ENCODE measurements around the gene RANBP3.
A peak's percentile ranks its signal among the peaks of the same experiment; 100 is the strongest.
"Not testable (repeated sequence)": the region's sequence is repeated elsewhere in the genome, so short reads cannot be mapped to it uniquely, and the experiment has no call there.

Gene RANBP3, protein sequence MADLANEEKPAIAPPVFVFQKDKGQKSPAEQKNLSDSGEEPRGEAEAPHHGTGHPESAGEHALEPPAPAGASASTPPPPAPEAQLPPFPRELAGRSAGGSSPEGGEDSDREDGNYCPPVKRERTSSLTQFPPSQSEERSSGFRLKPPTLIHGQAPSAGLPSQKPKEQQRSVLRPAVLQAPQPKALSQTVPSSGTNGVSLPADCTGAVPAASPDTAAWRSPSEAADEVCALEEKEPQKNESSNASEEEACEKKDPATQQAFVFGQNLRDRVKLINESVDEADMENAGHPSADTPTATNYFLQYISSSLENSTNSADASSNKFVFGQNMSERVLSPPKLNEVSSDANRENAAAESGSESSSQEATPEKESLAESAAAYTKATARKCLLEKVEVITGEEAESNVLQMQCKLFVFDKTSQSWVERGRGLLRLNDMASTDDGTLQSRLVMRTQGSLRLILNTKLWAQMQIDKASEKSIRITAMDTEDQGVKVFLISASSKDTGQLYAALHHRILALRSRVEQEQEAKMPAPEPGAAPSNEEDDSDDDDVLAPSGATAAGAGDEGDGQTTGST

DNA sequence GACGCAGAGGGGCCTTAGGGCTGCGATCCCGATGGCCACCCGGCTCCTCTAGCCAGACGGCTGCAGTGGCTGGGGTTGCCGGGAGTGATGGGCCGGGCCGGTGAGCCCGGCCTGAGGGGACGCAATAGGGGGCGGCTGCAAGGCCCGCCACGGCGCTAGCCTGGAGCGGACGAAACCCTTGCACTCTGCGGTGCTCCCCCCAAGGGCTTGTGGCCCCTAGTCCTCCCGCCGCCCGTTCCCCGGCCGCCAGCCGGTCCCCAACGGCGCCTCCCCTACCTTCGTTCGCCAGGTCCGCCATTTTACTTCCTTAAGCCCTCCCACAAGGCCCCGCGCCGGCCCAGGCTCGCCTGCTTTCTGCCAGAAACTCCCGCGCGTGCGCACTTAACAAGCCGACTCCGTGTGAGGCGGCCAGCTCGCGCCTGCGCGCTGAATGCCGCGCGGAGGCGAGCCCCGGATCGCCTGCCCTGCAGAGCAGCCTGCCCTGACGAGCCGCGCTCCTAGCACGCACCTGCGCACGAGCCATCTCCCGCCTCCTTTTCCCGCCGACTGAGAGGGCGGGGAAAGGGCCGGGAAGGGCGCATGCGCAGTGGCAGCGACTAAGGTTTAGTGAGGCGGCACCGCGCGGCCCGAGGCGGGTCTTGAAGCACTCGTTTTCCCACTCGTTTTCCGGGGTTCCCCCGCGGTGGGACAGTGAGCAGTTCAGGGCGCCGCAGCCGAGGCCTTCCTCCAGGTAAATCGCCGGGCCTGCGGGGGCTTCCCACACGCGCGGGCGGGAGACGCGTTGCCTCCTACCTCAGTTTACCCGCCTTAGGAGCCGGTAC is at the start of gene RANBP3:
TSS of gene RANBP3 (minus strand) at position 356 of the 821 bp plus-strand sequence. CDS start at position 298, 58 bp downstream.
- peak; percentile 78 to 87 for DNase-seq

DNA sequence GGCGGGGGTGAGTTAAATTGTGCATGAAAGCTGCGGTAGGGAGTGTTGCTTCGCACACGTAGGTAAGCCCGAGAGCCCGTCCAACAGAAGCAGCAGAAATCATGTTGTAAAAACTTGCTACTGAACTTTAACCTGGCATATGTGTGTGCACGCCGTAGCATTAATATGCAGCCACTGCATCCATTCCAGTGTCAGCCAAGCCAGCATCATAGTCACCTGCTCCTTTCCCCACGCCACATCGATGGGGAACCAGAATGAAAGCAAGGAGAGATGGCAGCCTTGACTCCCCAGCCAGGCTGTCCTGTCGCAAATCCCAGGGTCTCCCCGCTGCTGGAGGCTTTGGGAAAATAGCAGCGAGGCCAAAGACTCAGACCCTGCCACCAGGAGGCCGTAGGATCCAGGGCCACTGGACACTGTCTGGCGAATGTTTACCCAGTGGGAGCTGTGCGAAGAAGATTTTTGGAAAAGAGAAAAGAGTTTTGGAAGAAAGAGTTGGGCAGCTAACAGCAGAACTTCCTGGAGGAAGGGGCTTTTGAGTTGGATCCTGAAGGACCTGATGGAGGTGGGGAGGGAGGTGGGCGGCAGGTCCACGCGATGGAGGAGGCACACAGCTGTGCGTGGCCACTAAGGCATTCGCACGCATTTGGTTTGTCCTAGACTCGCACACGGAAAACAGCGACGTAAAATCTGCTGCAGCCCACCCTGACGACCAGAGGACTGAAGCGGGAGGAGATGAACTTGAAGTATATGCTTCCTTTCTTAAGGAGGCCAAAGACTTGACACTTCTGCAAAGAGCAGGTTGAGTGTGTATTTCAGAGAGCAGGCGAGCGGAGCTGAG is 48.7 kb upstream of the RANBP3 start:
- DNase-seq = no peak

DNA sequence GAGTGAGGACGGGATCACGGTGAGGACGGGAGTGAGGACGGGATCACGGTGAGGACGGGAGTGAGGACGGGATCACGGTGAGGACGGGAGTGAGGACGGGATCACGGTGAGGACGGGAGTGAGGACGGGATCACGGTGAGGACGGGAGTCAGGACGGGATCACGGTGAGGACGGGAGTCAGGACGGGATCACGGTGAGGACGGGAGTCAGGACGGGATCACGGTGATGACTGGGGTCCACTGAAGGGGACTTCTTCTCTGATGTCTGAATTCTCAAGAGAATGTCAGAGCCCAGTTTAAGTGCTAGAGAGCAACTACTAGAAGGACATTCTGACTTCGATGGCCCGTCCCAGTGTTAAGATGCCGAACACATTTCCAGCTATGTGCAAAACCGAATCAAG is 46.8 kb upstream of the RANBP3 start:
- not testable (repeated sequence) for DNase-seq

DNA sequence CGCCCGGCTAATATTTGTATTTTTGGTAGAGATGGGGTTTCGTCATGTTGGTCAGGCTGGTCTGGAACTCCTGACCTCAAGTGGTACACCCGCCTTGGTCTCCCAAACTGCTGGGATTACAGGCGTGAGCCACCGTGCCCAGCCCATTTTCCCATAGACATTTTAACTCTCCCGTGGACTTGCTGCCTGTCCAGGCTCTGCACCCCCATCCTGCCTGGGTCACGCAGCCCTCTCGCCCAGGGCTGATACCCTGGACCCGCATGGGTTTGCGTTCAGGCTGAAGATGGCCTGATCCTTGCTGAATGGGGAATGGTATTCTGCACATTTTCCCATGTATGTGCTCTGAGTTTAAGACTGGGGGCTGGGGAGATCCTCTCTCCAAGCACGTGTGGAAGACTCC is 46.0 kb upstream of the RANBP3 start:
- DNase-seq = no peak

DNA sequence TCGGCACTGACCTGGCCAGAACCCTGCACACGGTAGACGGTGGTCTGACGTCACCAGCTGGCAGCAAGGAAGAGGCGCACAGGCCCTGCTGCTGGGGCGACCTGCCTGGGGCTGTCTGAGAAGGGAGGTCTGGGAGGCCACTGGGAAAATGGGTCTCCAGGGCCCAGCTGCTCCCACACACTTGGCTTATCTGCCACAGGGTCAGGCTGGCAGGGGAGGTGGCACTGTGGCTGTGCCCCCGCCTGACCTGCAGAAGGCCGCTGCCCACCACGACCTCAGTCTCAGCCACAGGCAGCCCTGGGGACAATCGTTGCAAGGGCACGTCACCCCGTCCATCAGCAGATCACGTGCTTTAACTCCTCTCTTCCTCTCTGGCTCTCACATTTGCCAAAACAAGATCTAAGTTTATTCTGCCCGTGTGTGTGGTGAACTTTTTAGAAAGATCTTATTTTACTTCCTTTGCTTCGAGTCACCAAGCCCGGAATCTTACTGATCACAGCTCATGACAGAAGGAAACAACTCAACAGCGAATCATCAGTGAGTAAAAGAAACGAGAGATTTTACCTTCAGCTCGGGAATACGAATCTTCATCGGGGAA is 45.2 kb upstream of the RANBP3 start:
- no peak for DNase-seq

DNA sequence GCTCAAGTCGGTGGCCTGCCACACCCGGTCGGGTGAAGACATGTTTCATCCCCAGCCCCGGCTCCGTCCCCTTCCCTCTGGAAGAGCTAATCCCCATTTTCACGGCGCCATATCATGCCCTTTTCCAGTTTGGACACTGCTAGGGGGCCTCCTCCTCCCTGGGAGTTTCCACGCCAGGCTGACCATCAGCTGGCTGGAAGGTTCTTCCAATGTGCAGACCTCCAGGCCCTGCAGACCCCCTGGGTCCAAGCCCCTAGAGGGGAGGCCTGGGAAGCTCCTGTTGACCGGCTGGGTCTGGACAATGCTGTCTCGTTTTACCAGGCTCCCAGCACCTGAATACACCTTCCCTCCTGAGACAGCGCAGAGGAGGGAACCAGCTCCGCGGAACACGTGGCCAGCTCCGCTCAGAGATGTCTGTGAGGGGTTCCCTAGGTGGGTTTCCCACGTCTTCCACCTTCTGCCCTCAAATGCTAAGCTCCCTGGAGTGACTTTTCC is 44.7 kb upstream of the RANBP3 start:
- DNase-seq = no peak

DNA sequence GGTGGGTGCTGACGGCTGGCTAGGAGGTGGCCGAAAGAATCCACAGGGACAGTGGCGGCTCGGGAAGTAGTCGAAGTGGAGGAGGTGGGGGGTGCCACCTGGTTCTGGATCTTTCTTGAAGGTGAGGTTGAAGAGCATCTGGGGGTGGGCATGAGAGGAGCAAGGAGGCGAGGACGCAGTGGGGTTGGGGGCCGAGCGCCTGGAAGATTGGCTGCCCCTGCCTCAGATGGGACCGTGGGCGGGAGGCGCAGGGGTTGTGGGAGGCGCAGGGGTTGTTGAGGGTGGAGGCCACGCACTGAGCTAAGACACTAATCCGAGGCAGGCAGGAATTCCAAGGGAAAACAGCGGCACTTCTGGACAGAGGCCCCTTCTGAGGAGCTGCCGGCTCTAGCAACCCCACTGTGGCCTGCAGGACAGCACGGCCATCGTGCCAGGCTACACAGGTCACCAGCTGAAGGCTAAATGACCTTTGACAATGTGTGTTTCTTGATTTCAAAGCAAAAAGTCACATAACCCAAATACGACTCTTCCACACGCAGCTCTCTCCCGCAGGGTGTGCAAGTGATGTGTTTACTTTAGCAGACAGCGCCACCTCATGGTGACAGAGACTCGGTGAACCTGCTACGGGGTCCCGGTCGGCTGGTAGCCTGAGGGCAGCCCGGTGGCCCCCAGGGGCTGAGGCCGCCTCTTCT is 44.1 kb upstream of the RANBP3 start:
- DNase-seq = no peak

DNA sequence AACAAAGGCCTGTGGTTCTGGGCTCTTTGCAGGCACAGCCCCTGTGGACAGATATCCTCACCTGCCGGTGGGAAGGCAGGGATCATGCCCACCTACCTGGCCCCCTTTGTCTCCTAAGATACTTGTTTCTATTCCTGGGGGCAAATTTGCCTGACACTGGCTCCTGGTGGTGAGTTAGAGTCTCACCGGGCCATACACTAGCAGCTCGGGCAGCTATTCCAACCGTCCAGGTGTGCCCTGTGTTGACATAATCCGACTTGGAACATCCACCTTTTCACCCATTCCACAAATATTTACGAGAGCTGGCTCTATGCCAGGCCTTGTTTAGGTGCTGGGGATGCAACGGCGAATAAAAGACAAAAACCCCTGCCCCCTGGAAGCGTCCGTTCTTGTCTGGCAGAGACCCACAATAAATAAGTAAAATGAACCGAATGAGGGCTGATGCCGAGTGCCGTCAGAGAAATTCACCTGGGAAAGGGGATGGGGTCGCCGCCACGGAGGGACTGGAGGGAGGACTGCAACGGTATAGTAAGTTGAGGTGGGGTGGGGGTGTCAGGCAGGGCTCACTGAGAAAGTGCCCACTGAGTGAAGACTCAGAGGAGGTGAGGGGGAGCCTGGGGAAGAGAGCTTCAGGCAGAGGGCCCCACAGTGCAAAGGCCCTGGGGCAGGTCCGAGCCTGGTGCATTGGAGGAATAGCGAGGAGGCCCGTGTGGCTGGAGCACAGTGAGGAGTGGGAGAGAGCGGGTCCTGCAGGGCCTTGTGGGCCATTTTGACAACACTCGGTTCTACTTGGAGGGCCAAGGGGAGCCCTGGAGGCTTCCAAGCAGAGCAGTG is 43.2 kb upstream of the RANBP3 start:
- no peak for DNase-seq

DNA sequence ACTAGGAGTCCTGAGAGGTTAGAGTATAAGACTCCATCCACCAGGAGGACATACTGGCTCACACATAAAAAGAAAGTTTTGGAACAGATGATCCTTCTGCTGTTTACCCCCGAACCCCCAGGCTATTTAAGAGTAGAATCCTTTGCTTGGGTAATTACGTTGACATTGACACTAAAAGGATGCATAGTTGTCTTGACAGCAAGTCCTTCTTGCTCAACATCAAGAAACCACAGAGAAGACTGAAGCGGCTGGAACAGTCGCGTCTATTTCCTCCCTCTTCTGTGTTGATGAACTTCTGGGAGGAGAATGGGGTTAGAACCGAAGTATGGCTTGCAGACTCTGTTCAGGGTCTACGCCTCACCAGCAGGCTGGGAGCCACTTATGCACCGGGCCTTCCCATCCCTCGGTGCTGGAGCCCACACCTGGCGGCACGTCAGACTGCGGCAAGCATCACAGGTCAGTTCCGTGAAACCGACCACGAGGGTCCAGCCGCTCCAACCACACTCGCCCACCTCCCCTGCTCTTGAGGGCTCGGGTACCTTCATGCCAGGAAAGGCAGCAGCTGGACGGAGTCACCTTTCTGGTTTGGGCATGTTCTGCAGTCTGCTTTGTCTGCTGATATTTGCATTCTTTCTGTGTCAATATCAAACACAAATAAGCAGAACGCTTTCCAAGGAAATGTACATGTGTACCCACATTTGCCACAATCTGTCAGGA is 42.4 kb upstream of the RANBP3 start:
- DNase-seq = no peak

DNA sequence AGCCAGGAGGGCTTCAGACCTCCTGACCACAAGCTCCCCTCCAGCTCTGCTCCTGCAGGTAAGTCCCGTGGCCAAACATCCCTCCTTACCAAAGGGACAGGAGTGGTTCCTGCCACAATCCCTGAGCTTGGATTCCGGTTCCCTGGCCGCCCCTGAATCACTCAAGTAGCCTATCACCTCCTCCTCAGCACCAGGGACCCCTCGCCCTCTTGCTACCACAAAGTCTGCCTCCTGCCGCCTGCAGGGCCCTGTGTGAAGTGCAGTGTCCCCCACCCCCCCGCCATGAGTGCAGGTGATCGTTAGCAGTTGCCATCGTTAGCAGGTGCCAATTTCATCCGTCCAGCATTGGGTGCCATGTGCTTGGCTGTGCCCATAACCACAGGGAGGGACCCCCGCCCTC is 40.8 kb upstream of the RANBP3 start:
- DNase-seq = no peak

DNA sequence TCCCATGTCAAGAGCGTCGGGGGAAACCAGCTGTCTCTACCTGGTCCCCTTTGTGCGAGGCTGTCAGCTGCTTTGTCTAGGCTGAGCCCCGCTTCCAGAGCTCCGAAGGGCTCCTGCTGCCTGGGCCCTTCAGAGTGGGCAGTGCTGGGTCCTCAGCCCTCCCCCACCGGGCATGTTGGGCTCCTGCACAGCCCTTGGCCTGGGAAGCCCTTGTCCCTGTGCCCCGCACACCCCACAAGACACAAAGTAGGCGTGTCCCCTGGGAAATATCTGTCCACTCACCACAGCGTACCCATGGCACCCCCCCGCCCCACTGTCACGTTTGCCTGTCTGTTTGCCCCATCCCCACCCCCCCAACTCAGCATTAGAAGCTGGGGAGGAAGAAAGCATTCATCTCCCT is 39.6 kb upstream of the RANBP3 start:
- no peak for DNase-seq

DNA sequence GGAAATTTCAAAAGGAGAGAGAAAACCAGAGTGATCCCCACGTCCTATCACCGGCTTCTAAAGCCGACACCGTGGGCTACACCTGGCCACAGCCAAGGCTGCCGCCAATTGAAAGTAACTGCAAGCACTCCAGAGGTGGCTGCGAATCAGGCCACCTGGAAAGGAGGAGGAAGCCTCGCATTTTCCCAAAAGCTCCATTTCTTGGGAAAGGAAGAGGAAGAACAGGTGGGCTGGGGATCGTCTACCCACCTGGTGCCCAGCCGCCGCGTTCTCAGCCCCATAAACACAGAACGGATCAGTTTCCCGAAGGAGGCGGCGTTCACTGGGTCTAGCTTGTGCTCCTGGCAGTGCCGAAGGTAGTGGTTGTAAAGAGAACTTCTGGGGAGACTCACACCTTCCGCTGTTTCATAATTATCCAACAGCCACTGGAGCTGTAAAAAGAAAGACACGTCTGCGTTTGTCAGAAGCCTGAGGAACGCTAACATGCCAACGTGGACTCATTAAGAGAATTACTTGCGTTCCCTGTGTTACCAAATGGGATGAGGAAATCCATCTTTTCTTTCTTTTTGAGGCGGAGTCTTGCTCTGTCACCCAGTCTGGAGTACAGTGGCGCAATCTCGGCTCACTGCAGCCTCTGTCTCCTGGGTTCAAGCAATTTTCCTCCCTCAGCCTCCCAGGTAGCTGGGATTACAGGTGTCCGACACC is 38.1 kb upstream of the RANBP3 start:
- DNase-seq = no peak

DNA sequence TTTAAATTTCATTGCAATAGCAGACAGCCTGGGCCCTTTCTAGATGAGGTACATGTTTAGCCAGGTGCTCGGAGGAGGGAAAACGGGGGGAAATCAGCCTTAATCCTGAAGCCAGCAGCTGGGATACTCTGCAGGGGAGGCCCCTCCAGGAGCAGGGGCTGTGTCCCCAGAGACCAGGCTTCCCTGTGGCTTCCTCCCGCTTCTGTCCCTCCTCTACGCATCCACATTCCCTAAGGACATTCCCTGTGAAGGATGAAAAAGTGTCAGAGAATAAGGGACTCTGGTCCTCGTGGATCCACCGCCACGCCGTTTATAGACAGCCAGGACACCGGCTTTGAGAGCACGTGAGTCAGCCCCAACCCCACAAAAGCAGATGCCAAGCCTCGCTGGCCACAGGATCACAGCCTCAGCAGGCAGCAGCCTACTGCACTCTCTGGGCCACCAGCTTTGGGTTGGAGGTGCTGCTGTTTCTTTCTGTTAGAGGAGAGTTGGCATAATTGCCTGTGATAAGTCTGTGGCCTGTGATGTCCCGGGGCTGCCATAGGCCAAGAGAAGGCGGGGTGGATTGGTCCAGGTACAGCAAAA is 36.7 kb upstream of the RANBP3 start:
- no peak for DNase-seq

DNA sequence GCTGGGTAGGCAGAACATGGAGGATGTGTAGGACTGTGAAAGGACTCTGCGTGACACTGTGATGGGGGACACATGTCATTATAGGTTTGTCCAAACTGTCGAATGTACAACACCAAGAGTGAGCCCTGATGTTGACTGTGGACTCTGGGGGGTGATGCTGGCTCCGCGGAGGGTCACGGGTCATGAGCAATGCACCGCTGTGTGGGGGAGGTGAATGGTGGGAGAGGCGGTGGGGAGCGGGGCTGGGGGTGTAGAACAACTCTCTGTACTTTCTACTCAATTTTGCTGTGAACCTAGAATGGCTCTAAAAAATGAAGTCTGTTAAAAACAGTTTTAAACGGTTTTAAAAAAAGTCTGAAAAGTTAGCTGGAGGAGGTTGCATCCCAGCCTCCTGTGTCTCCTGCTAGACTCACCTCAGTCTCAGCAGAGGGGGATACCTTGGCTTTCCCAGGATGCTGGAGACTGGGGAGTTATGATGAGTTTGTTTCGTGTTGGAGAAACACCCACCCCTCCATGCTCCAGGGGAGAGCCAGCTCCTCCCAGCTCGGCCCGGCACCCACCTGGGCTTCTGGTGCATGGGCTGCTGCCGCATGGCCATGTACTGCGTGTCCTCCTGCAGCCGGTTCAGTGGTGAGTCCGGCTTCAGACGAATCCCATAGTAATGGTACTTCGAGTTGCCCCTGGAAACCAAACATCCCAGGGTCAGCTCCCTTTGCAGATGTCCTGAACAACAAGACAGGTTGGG is 34.7 kb upstream of the RANBP3 start:
- no peak for DNase-seq

DNA sequence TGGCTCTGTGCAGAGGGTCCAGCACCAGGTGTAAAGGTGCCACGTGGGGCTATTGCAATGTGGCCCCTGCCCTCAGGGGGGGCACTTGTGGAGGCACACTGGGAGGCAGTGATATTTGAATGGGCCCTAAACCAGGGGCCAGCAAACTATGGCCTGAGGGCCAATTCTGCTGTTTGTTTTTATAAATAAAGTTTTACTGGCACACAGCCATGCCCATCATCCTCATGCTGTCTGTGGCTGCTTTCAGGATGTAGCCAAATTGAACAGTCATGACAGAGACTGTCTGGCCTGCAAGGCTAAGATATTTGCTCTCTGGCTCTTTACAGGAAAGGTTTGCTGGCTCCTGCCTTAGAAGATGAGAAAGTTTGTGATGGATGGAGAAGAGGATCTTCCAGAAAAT is 33.9 kb upstream of the RANBP3 start:
- DNase-seq = no peak

DNA sequence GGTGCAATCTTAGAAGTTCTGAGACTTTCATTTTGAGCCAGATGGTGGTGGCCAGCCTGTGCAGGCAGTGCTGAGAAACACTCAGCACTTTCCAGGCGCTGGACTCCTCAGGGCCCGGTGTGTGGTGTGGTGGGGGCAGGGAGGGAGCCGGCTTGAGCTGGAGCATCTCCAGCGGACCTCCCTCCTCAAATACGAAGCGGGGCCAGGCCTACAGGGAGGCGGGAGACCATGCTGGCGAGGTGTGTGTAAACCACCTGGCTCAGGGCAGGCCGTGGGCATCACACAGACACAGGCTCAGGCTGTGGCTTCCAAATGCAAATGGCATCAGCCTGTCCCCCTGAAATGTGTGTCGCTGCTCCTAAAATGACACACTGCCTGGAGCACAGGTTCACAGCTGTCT is 33.3 kb upstream of the RANBP3 start:
- DNase-seq = no peak

DNA sequence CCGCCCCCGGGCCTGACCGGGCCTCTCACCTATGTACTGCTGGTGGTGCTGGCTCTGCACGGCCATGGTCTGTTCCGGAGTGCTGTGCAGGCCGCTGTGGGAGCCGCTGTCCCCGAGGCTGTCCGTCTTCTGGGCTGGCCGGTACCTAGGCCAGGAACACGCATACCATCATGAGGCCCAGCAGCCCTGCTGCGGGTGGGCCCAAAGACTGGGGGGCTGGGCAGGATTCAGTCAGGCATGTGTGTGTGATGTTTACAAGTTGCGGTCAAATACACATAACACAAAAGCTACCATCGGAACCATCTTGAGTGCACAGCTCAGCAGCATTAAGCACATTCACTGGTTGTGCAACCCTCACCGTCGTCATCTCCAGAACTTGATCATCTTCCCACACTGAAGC is 32.2 kb upstream of the RANBP3 start:
- no peak for DNase-seq

DNA sequence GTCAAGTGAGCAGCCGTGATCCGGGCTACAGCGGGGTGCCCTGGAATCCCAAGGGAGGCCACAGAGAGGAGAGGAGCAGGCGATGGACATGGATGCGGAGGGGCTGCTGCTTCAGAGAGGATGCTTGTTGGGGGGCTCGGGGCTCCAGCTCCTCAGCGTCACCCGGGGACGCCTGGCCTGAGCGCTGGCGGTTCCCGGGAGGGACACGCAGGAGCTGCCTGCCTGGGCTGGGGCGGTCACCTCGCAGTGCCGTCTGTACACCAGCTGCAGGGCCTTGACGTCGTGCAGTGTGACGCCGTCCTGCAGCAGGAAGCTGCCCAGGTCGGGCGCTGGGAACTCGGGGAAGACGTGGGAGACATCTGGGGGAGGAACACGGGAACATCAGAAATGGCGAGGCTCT is 29.9 kb upstream of the RANBP3 start:
- DNase-seq = no peak

All from NCI-H187 (cell line).